MV-4-11 (cell line): ENCODE data around the gene ASB15.

Source experiments
- DNase-seq: peaks from one replicate; lab custom pipeline; 2025; lab: John Stamatoyannopoulos, UW

The ASB15 gene

GRCh38 chr7:123663200-123663599 is 61.6 kb downstream of the ASB15 start:
- DNase-seq: no peak

DNA sequence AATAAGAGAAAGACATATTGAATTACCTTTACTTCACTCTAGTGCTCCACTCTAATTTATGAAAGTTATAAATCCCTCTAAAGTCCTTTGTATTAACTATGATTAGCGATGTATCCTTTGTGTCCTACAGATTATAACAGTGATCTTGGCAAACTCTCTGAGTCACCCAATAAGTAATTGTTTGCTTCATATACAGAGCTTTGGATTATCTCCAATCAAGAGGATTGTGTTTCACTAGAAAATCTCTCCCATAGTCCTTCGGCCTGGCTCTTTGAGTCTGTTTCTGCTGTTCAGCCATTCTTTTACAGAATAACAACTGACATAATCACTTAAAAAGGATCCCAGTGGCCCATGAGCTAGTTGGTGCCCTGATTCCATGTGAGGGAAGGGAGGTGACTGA is 63.5 kb downstream of the ASB15 start:
- DNase-seq: no peak

- DNase-seq: no peak
These were observed 64.3 kb downstream of the ASB15 start for GRCh38 chr7:123665896-123666295.

GRCh38 chr7:123666492-123666891 is 64.9 kb downstream of the ASB15 start:
- no peak for DNase-seq

DNA sequence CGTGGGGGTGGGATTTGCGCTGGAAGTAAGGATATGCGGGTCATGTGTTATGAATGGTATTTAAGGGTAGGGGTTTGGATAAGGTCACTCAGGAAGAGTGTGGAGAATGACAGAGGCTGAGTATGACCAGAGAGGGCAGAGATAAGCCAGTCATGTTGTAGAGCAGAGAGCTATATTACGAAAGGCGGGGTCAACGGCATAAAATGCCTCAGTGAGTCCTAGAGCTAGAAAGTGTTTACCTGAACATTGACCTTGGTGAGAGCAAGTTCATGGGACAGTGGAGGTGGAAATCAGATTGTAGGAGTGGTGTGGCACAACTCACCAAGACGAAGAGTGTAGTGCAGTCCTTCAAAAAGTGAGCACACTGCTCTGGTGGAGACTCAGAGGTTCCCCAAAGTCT is 67.9 kb downstream of the ASB15 start:
- no peak for DNase-seq

- DNase-seq: no peak
These were observed 71.6 kb downstream of the ASB15 start for GRCh38 chr7:123673137-123673732.

- DNase-seq: no peak
These were observed 72.3 kb downstream of the ASB15 start for GRCh38 chr7:123673752-123674398.

DNA sequence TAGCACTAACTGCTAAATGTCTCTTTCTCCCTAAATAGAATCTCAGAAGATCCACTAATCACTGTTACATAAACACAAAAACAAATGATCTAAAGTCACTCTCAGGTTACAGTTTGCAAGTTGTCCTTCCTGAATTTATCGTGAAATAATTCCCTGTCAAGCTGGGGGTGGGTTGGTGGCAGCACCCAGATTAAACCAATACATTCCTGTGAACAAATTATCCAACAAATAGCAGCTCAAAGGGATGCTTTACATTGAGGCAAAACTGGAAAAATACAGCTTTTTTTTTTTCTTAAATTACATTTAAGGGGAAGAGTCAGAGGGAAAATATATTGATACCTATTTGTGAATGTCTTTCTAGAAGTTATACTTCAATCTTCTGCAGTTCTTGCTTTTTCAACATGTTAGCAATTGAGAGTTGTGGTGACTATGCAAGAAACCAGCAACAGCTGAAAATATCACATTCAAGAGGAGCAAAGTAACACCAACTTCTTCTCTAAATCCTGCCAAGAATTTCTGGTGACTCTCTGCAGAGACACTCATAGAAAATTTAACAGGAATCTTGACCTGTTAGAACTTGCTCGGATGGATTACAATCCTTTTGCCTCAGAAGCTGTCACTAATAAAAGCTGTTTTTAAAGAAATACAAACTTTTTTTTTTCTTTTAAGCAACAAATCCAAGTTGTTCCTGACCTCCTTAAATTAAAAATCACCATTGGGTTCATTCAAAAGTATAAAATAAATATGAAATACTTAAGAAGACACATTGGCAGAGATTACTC is 73.0 kb downstream of the ASB15 start:
- no peak for DNase-seq

DNA sequence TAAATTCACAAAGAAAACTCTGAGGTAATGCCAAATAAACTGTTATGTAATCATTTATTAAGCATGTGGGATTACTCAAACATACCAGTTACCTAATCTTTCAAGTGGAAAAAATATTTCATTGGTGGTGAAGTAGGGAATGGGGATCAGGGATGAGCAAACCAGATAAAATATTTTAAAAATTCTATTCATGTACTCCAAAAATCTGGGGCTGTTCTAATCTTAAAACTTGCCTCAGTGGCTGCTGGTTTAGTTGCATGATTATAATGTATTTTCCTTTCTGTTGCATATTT is 73.5 kb downstream of the ASB15 start:
- no peak for DNase-seq

GRCh38 chr7:123677061-123677715 is 75.6 kb downstream of the ASB15 start:
- no peak for DNase-seq

GRCh38 chr7:123679614-123680013 is 78.0 kb downstream of the ASB15 start:
- no peak for DNase-seq

GRCh38 chr7:123680580-123680979 is 79.0 kb downstream of the ASB15 start:
- no peak for DNase-seq

DNA sequence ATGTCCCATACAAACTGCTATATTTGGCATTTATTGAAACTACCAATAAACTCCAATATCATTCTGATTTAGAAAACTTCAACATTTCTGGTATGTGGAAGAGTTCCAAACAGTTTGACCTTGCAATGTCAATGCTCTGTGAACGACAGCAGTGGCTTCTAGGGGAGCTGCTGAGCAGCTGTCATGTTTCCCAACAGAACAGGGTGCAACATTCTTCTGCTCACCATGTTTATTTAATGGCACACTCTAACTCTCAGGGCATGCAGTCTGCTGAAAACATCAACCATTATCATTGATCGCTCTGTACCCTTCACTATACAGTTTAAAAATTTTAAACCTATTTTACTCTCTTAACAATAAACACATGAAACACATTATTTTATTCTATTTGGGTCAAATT is 79.9 kb downstream of the ASB15 start:
- DNase-seq: no peak

DNA sequence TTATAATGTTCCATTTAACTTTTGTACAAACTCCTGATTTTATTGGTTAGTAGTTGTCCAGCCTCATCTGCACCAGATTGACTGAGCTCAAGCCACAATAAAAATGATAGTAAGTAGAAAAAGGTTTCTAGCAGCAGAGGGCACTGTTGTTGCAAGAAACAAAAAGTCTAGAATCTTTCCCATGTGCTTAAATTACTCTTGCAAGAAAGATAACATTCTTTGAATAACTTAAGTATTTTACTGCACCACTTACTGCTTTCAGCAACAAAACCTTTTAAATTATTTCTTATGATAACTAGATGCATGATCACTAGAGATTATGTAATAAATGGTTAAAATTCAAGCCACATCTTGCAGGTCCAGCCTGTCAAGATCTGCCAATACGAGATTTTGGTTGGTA is 81.1 kb downstream of the ASB15 start:
- peak; percentile 43 for DNase-seq

DNA sequence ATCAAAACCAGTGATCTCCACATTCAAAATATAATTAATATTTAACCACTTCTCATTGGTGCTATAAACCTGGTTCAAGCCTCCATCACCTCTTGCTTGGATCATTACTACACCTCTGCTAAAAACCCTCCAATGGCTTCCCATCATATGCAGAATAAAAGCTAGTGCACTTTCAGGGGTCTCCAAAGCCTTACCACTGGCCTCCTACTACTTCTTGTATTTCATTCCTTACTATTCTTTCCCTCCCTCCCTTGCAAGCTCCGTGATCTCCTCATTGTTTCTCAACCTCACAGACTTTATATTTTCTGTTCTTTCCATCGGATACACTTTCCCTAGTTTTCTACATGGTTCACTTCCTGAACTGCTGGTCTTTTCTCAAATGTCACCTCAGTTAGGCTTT is 85.5 kb downstream of the ASB15 start:
- DNase-seq: no peak

DNA sequence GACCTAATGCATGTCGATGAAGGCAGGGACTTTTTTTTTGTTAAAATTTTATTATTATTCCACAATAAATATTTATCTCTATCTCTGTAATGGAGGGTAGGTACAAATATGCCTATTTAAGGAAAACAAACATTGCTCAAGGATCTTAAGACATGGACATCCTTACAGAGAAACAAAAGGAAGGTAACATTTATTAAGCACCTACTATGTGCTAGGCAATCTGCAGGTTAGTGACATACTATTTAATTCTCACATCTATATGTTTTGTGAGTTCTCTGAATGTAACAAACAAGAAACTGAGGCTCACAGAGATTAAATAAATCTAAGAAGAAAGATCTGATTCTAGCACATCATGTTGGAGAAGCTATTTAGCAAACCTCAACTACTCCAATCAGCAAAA is 86.1 kb downstream of the ASB15 start:
- DNase-seq: no peak
